ENCODE measurements around the gene DNAJB11.

DNA sequence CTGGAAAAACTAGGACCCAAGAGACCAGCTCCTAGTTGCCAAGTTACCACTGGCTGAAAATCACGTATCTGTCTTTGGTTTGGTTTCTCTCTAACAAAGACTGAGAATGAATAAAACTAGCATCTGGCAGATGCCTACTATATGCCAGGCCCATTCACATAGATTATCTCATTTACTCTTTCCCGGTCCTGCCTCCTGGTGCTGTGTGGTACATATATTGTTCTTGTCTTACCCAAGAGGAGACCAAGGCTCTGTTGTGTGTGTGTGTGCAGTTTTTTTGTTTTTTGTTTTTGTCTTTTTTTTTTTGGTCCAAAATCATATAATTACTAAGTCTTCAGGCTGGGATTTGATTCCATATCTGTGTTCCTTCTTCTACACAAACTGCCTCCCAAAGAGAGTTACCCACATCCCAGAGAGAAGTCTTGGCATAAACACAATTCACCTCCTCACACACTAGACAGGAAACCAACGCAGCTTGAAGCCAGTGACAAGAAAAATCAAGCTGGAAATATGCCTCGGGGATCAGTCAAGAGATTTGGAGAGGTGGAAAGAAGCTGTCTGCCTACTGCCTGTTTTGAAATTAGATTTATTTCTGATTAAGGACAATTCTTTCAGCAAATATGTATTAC, 43.2 kb downstream of the DNAJB11 start:
- TF ChIP-seq, protein P1, sequence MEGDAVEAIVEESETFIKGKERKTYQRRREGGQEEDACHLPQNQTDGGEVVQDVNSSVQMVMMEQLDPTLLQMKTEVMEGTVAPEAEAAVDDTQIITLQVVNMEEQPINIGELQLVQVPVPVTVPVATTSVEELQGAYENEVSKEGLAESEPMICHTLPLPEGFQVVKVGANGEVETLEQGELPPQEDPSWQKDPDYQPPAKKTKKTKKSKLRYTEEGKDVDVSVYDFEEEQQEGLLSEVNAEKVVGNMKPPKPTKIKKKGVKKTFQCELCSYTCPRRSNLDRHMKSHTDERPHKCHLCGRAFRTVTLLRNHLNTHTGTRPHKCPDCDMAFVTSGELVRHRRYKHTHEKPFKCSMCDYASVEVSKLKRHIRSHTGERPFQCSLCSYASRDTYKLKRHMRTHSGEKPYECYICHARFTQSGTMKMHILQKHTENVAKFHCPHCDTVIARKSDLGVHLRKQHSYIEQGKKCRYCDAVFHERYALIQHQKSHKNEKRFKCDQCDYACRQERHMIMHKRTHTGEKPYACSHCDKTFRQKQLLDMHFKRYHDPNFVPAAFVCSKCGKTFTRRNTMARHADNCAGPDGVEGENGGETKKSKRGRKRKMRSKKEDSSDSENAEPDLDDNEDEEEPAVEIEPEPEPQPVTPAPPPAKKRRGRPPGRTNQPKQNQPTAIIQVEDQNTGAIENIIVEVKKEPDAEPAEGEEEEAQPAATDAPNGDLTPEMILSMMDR (conservative IDR thresholded peaks at IDR 0.05; ENCODE audit: low read length), result no peak
- no peak for TF ChIP-seq EZH2phosphoT487 (IDR thresholded peaks at IDR 0.05; ENCODE audit: borderline replicate concordance)

Measured in Loucy (cell line).